IMR-90 (cell line): ENCODE measurements around the gene TRPM3. TPM values are rescaled to one million over a fixed set of nuclear protein-coding genes. Genes with fewer than 3 reads are reported as not detected.
A peak's percentile ranks its signal among the peaks of the same experiment; 100 is the strongest.

Experiments used
- ATAC-seq: fragments of 200-7000 bp; cut with Tn5 transposase; 2 replicates; pipeline ENCODE4 v1.9.1; 2020; ENCODE audit warnings: low read depth, mild to moderate bottlenecking, moderate library complexity
- BruUV-seq: library from RNA; stranded (reverse); fragments of 400-500 nt; replicated peaks from 2 replicates; lab custom pipeline; 2021; lab: Mats Ljungman, UMichigan
- CTCF ChIA-PET: fragments of 300-600 bp; formaldehyde crosslinking; extraction: SDS; loops from one replicate; lab custom pipeline; 2021; ENCODE audit warnings: antibody characterized with exemption; lab: Yijun Ruan, JAX
- POLR2A ChIA-PET: fragments of 300-600 bp; sonication (Branson Sonifier 250); formaldehyde crosslinking; loops from one replicate; lab custom pipeline; 2022; ENCODE audit warnings: antibody characterized with exemption; ENCODE audit not compliant: unreplicated experiment; lab: Charles Lee
- DNase-seq: peaks from one replicate; pipeline ENCODE4 v3.0.0; 2013
- H2AFZ ChIP-seq: replicated peaks from 2 replicates; pipeline ENCODE3; 2013; ENCODE audit warnings: low read length, mild to moderate bottlenecking; ENCODE audit not compliant: poor library complexity
- H2AK5ac ChIP-seq: 2 replicates; pipeline ENCODE4 v1.6.1; 2013; ENCODE audit warnings: low read depth, low read length, inconsistent platforms
- H2AK9ac ChIP-seq: replicated peaks from 2 replicates; pipeline ENCODE3; 2013; ENCODE audit warnings: mild to moderate bottlenecking, low read depth, low read length, moderate library complexity; ENCODE audit not compliant: poor library complexity
- H2BK120ac ChIP-seq: 2 replicates; pipeline ENCODE4 v1.6.1; 2013; ENCODE audit warnings: low read depth, low read length, inconsistent platforms
- H2BK15ac ChIP-seq: 3 replicates; pipeline ENCODE4 v1.6.1; 2013; ENCODE audit warnings: low read depth, low read length, inconsistent platforms
- H2BK20ac ChIP-seq: 2 replicates; pipeline ENCODE4 v1.6.1; 2013; ENCODE audit warnings: low read depth, mild to moderate bottlenecking, inconsistent platforms, low read length, moderate library complexity
- H2BK5ac ChIP-seq: 2 replicates; pipeline ENCODE4 v1.6.1; 2013; ENCODE audit warnings: mild to moderate bottlenecking, low read depth, low read length, inconsistent platforms; ENCODE audit not compliant: poor library complexity, severe bottlenecking
- H3K14ac ChIP-seq: replicated peaks from 2 replicates; pipeline ENCODE4 v1.6.1; 2013; ENCODE audit warnings: low read depth, low read length, inconsistent platforms
- H3K18ac ChIP-seq: 2 replicates; pipeline ENCODE4 v1.6.1; 2013; ENCODE audit warnings: low read depth, low read length, control low read depth
- H3K23ac ChIP-seq: 2 replicates; pipeline ENCODE4 v1.6.1; 2013; ENCODE audit warnings: low read depth, low read length, inconsistent platforms
- H3K27ac ChIP-seq: 2 replicates; pipeline ENCODE4 v1.5.1; 2013; ENCODE audit warnings: mild to moderate bottlenecking, control low read depth, low read length; ENCODE audit not compliant: insufficient read depth
- H3K27me3 ChIP-seq: 2 replicates; pipeline ENCODE4 v1.6.1; 2013; ENCODE audit warnings: low read length; ENCODE audit not compliant: control insufficient read depth, insufficient read depth
- H3K36me3 ChIP-seq: 2 replicates; pipeline ENCODE4 v1.6.1; 2013; ENCODE audit warnings: low read length, mixed read lengths; ENCODE audit not compliant: control insufficient read depth, insufficient read depth
- H3K4ac ChIP-seq: 2 replicates; pipeline ENCODE4 v1.6.1; 2013; ENCODE audit warnings: low read depth, low read length, inconsistent platforms
- H3K4me1 ChIP-seq: 2 replicates; pipeline ENCODE4 v1.6.1; 2013; ENCODE audit warnings: low read length, mixed read lengths; ENCODE audit not compliant: control insufficient read depth, insufficient read depth
- H3K4me2 ChIP-seq: 2 replicates; pipeline ENCODE4 v1.6.1; 2013; ENCODE audit warnings: low read depth, mild to moderate bottlenecking, control low read depth, low read length, moderate library complexity
- H3K4me3 ChIP-seq: 2 replicates; pipeline ENCODE4 v1.5.1; 2013; ENCODE audit warnings: low read depth, mild to moderate bottlenecking, control low read depth, low read length, moderate library complexity; ENCODE audit not compliant: insufficient read depth
- H3K56ac ChIP-seq: 2 replicates; pipeline ENCODE4 v1.6.1; 2013; ENCODE audit warnings: low read length, inconsistent platforms; ENCODE audit not compliant: insufficient read depth; ENCODE audit errors: extremely low read depth
- H3K79me1 ChIP-seq, 2 experiments: 2 replicates each; pipeline ENCODE4 v1.6.1; 2013; ENCODE audit warnings: low read length in 2 of 2, inconsistent platforms in 1 of 2, low read depth in 1 of 2
- H3K9ac ChIP-seq: 2 replicates; pipeline ENCODE4 v1.6.1; 2013; ENCODE audit warnings: low read depth, low read length, control low read depth
- H3K9me1 ChIP-seq: 2 replicates; pipeline ENCODE4 v1.6.1; 2013; ENCODE audit warnings: low read length, inconsistent platforms; ENCODE audit not compliant: insufficient read depth
- H3K9me3 ChIP-seq: 2 replicates; pipeline ENCODE4 v1.6.1; 2013; ENCODE audit warnings: low read length; ENCODE audit not compliant: control insufficient read depth, insufficient read depth
- H4K20me1 ChIP-seq: 2 replicates; pipeline ENCODE4 v1.6.1; 2013; ENCODE audit warnings: low read length, inconsistent platforms; ENCODE audit not compliant: insufficient read depth
- H4K5ac ChIP-seq: 2 replicates; pipeline ENCODE4 v1.6.1; 2013; ENCODE audit warnings: mild to moderate bottlenecking, low read depth, low read length, control low read depth
- H4K8ac ChIP-seq, 2 experiments: 2 replicates each; pipeline ENCODE4 v1.6.1; 2013; ENCODE audit warnings: low read depth in 2 of 2, low read length in 2 of 2, control low read depth in 1 of 2, inconsistent platforms in 1 of 2
- H4K91ac ChIP-seq: 2 replicates; pipeline ENCODE4 v1.6.1; 2013; ENCODE audit warnings: low read depth, low read length, inconsistent platforms; ENCODE audit not compliant: insufficient read depth
- CEBPB ChIP-seq: IDR thresholded peaks from 2 replicates; pipeline ENCODE4 v1.6.1; 2012; ENCODE audit warnings: low read depth, low read length, improper control_type of control experiment
- RFX5 ChIP-seq: IDR thresholded peaks from 2 replicates; pipeline ENCODE4 v1.8.0; 2012; ENCODE audit warnings: low read depth, mild to moderate bottlenecking, low read length, moderate library complexity
- WGBS, 2 experiments: methylation state at CpG; one replicate each; pipeline versions ENCODE4 v1.1.5 to v1.1.7; 2013; ENCODE audit warnings: missing lambda C conversion rate in 2 of 2; ENCODE audit not compliant: insufficient read length in 1 of 2; ENCODE audit errors: extremely low coverage in 2 of 2; 5-methylcytosine and 5-hydroxymethylcytosine counted together
- dilution Hi-C: fragments of 300-500 bp; cut with HindIII; formaldehyde crosslinking; loops from one replicate; pipeline ENCODE4 v1.14.3; 2018; ENCODE audit warnings: low sequenced_read_pairs; ENCODE audit not compliant: unreplicated experiment
- in situ Hi-C: fragments of 300-500 bp; cut with MboI; formaldehyde crosslinking; loops from 3 replicates; pipeline ENCODE4 v1.14.3; 2019; ENCODE audit warnings: low sequenced_read_pairs, inconsistent platforms, mixed read lengths
- intact Hi-C: fragments of 100-400 bp; cut with micrococcal nuclease; formaldehyde crosslinking; loops from 2 replicates; pipeline ENCODE4 v1.10.0; 2022
- polyA plus RNA-seq, 3 experiments: library from polyadenylated mRNA; depleted of rRNA; stranded (reverse); fragments of >200 nt; gene quantifications; 2 replicates each; pipeline ENCODE4 v1.2.3, GENCODE V29; 2012; ENCODE audit warnings: low replicate concordance in 1 of 3
- total RNA-seq: library from RNA; depleted of rRNA; stranded (reverse); fragments of >200 nt; gene quantifications from 2 replicates; pipeline ENCODE4 v1.2.3, GENCODE V29; 2012
- TF ChIP-seq, protein P1 (sequence below): fragments of 150-350 bp; IDR thresholded peaks from 2 replicates; pipeline ENCODE4 v1.6.1; 2016; ENCODE audit warnings: low read depth, mild to moderate bottlenecking, low read length, moderate library complexity, borderline replicate concordance

The TRPM3 gene
- total and polyA plus RNA-seq, 2 of the 4 experiments (the other 2 are of a cell fraction) = not detected

DNA sequence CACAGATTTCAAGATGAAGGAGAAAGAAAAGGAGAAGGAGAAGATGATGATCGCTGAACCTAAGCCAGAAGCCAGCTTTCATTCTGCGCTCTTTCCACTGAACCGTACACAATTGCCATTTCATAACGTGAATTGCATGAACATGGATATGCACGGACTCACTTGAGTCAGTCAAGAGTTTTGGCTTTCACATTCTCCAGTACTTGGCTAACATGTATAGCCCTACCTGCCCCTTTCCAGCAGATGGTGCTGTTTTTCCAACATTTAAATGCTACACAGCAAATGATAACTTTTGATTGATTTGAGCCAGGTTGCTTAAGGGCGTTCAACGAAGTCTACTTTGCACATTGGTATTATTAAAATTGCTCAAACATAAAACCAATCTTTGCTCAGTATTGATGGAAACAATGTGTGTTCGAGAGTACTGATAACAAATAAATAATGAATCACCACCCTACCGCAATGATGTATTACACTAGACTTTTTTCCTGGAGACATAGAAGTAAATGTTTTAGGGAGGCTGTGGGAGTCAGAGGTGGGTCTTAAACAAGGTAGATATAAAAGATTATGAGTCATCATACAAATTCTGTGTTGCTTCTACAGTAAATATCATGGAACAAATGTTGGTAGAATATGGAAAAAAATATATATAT is 196.4 kb downstream of the TRPM3 start (continued):
- no peak for TF ChIP-seq RFX5

GRCh38 chr9:70924380-70924779 is 197.0 kb downstream of the TRPM3 start:
- peak; percentile 10; the same call in 1 of the 2 replicates for ATAC-seq

More at GRCh38 chr9:70924380-70924779, 197.0 kb downstream of the TRPM3 start:
- no peak overlapping the region for H4K91ac ChIP-seq
- H2AK5ac ChIP-seq = no peak overlapping the region
- peak overlapping the region; percentile 70; the same call in 1 of the 2 replicates for H3K4me2 ChIP-seq
- H3K9me1 ChIP-seq = no peaks in the 10 kb centered on the region
- DNase-seq = peak; percentile 65
- no peak overlapping the region for H4K8ac ChIP-seq
- 0 out of 2 replicates have a peak, but pooled peaks cover 2% of the 10 kb centered on the region for H3K4me1 ChIP-seq
- POLR2A ChIA-PET = no interaction called here
- no peaks in the 10 kb centered on the region for H4K20me1 ChIP-seq
- H3K14ac ChIP-seq = no peak overlapping the region
- in situ Hi-C loops (loop anchor here (25.0 kb wide), 1 partner anchor 88 kb away; no protein-coding TSS in a partner anchor), intact Hi-C loops (no loop called here), dilution Hi-C loops (no loop called here)
- H2BK5ac ChIP-seq = no peak overlapping the region
- H3K18ac ChIP-seq = no peak overlapping the region
- BruUV-seq = no TSS peak
- H3K27me3 ChIP-seq = peaks cover 4% of the 10 kb centered on the region; the same call in 1 of the 2 replicates
- H3K23ac ChIP-seq = no peak overlapping the region
- H3K56ac ChIP-seq = no peak overlapping the region
- H3K4ac ChIP-seq = no peak overlapping the region
- H2AK9ac ChIP-seq = no peak overlapping the region
- H3K79me1 ChIP-seq = no peaks in the 10 kb centered on the region
- no peak overlapping the region for H3K9ac ChIP-seq
- WGBS, 2 experiments = 13% methylated on average over 2 of the region's 6 CpGs; no CpG with 5 or more reads in 1 of the 2 experiments
- H3K27ac ChIP-seq = no peak overlapping the region
- CTCF ChIA-PET = interaction anchor here (0.8 to 1.0 kb wide), 3 partner anchors 285 to 326 kb away, joined by 3 to 6 read pairs (median 5); no protein-coding TSS in a partner anchor
- no peak overlapping the region for H2AFZ ChIP-seq
- peak; percentile 51; the same call in 1 of the 2 replicates for TF ChIP-seq CEBPB
- TF ChIP-seq, protein P1, sequence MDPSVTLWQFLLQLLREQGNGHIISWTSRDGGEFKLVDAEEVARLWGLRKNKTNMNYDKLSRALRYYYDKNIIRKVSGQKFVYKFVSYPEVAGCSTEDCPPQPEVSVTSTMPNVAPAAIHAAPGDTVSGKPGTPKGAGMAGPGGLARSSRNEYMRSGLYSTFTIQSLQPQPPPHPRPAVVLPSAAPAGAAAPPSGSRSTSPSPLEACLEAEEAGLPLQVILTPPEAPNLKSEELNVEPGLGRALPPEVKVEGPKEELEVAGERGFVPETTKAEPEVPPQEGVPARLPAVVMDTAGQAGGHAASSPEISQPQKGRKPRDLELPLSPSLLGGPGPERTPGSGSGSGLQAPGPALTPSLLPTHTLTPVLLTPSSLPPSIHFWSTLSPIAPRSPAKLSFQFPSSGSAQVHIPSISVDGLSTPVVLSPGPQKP = no peak
- no peaks in the 10 kb centered on the region for H3K9me3 ChIP-seq
- no peaks in the 10 kb centered on the region for H3K36me3 ChIP-seq
- H2BK120ac ChIP-seq = no peak overlapping the region
- H2BK15ac ChIP-seq = no peak overlapping the region
- no peak overlapping the region for H3K4me3 ChIP-seq
- no peak overlapping the region for H2BK20ac ChIP-seq
- no peak overlapping the region for H4K5ac ChIP-seq
